H9 (cell line): ENCODE data around the gene NPAT. TPM values are rescaled to one million over a fixed set of nuclear protein-coding genes. Genes with fewer than 3 reads are reported as not detected.
A peak's percentile ranks its signal among the peaks of the same experiment; 100 is the strongest.

ENCODE experiments used
- DNase-seq: peaks from one replicate; pipeline ENCODE4 v3.0.0-alpha.2; 2017
- H2AFZ ChIP-seq: one replicate; pipeline ENCODE4 v1.6.1; 2013; ENCODE audit warnings: mild to moderate bottlenecking, low read length, control low read depth, moderate library complexity
- H2AK5ac ChIP-seq: 2 replicates; pipeline ENCODE4 v1.6.1; 2013; ENCODE audit warnings: low read length, control low read depth, mixed read lengths; ENCODE audit not compliant: insufficient read length
- H2BK120ac ChIP-seq: one replicate; pipeline ENCODE4 v1.6.1; 2013; ENCODE audit warnings: low read depth, mild to moderate bottlenecking, low read length, control low read depth, inconsistent platforms; ENCODE audit not compliant: poor library complexity, severe bottlenecking
- H2BK12ac ChIP-seq: 2 replicates; pipeline ENCODE4 v1.6.1; 2013; ENCODE audit warnings: low read length, control low read depth, mixed read lengths, low read depth; ENCODE audit not compliant: insufficient read length
- H2BK15ac ChIP-seq: 2 replicates; pipeline ENCODE4 v1.6.1; 2013; ENCODE audit warnings: low read depth, low read length, control low read depth
- H2BK20ac ChIP-seq: one replicate; pipeline ENCODE4 v1.6.1; 2013; ENCODE audit warnings: low read depth, mild to moderate bottlenecking, low read length, control low read depth, inconsistent platforms; ENCODE audit not compliant: poor library complexity, severe bottlenecking
- H2BK5ac ChIP-seq: 2 replicates; pipeline ENCODE4 v1.6.1; 2013; ENCODE audit warnings: low read length, control low read depth, mixed read lengths; ENCODE audit not compliant: insufficient read length
- H3K14ac ChIP-seq: 2 replicates; pipeline ENCODE4 v1.6.1; 2013; ENCODE audit warnings: low read length, control low read depth; ENCODE audit not compliant: insufficient read depth
- H3K18ac ChIP-seq: 2 replicates; pipeline ENCODE4 v1.6.1; 2013; ENCODE audit warnings: low read depth, mild to moderate bottlenecking, mixed read lengths, low read length, control low read depth; ENCODE audit not compliant: insufficient read length
- H3K23ac ChIP-seq: 2 replicates; pipeline ENCODE4 v1.6.1; 2013; ENCODE audit warnings: low read length, control low read depth, mixed read lengths, low read depth; ENCODE audit not compliant: insufficient read length
- H3K23me2 ChIP-seq: 2 replicates; pipeline ENCODE4 v1.6.1; 2013; ENCODE audit warnings: low read depth, mild to moderate bottlenecking, mixed read lengths, low read length, control low read depth; ENCODE audit not compliant: insufficient read length, poor library complexity, severe bottlenecking
- H3K27ac ChIP-seq: 2 replicates; pipeline ENCODE4 v1.5.1; 2013; ENCODE audit warnings: low read length, control low read depth, mixed read lengths, low read depth; ENCODE audit not compliant: insufficient read length
- H3K27me3 ChIP-seq: 2 replicates; pipeline ENCODE4 v1.6.1; 2013; ENCODE audit warnings: low read length, control low read depth, inconsistent platforms; ENCODE audit not compliant: insufficient read depth
- H3K4ac ChIP-seq: 2 replicates; pipeline ENCODE4 v1.6.1; 2013; ENCODE audit warnings: low read depth, mild to moderate bottlenecking, control low read depth, inconsistent platforms, low read length, moderate library complexity
- H3K4me1 ChIP-seq: 2 replicates; pipeline ENCODE4 v1.6.1; 2013; ENCODE audit warnings: low read length, control low read depth, inconsistent platforms; ENCODE audit not compliant: insufficient read depth
- H3K4me2 ChIP-seq: 2 replicates; pipeline ENCODE4 v1.6.1; 2013; ENCODE audit warnings: low read length, control low read depth, mixed read lengths; ENCODE audit not compliant: insufficient read length, insufficient read depth
- H3K56ac ChIP-seq: 2 replicates; pipeline ENCODE4 v1.6.1; 2013; ENCODE audit warnings: low read depth, mild to moderate bottlenecking, mixed read lengths, low read length, control low read depth; ENCODE audit not compliant: insufficient read length
- H3K79me1 ChIP-seq: 2 replicates; pipeline ENCODE4 v1.6.1; 2013; ENCODE audit warnings: low read depth, mild to moderate bottlenecking, moderate library complexity, low read length, control low read depth, inconsistent platforms; ENCODE audit not compliant: insufficient read depth, poor library complexity, severe bottlenecking
- H3K79me2 ChIP-seq: 2 replicates; pipeline ENCODE4 v1.6.1; 2013; ENCODE audit warnings: low read length, control low read depth, inconsistent platforms; ENCODE audit not compliant: insufficient read depth
- H3K9ac ChIP-seq: 2 replicates; pipeline ENCODE4 v1.6.1; 2013; ENCODE audit warnings: low read length, control low read depth, mixed read lengths; ENCODE audit not compliant: insufficient read length; ENCODE audit errors: extremely low read depth
- H3K9me3 ChIP-seq: one replicate; pipeline ENCODE4 v1.6.1; 2013; ENCODE audit warnings: low read depth, low read length, inconsistent platforms; ENCODE audit not compliant: control insufficient read depth
- H3T11ph ChIP-seq: one replicate; pipeline ENCODE4 v1.6.1; 2013; ENCODE audit warnings: mild to moderate bottlenecking, low read length, control low read depth, inconsistent platforms
- H4K20me1 ChIP-seq: one replicate; pipeline ENCODE4 v1.6.1; 2013; ENCODE audit not compliant: control insufficient read depth, insufficient read length, insufficient read depth
- H4K5ac ChIP-seq: 2 replicates; pipeline ENCODE4 v1.6.1; 2013; ENCODE audit warnings: low read depth, mild to moderate bottlenecking, mixed read lengths, low read length, control low read depth; ENCODE audit not compliant: insufficient read length
- H4K8ac ChIP-seq: replicated peaks from 2 replicates; pipeline ENCODE4 v1.6.1; 2013; ENCODE audit warnings: low read length, control low read depth, mixed read lengths, low read depth; ENCODE audit not compliant: insufficient read length
- H4K91ac ChIP-seq: 2 replicates; pipeline ENCODE4 v1.6.1; 2013; ENCODE audit warnings: low read depth, mild to moderate bottlenecking, moderate library complexity, mixed read lengths, low read length, control low read depth; ENCODE audit not compliant: insufficient read length
- H3K27ac Mint-ChIP-seq, 3 experiments: 2 replicates in 2 of 3; 3 replicates in 1 of 3; pipeline ENCODE4 v1.8.0; 2020 to 2021; ENCODE audit warnings: mixed read lengths in 3 of 3, mild to moderate bottlenecking in 1 of 3, moderate library complexity in 1 of 3
- H3K27me3 Mint-ChIP-seq: 2 replicates; pipeline ENCODE4 v1.8.0; 2021; ENCODE audit warnings: low read depth, mild to moderate bottlenecking, moderate library complexity, mixed read lengths
- H3K36me3 Mint-ChIP-seq, 3 experiments: 2 replicates in 2 of 3; 3 replicates in 1 of 3; pipeline ENCODE4 v1.8.0; 2020 to 2021; ENCODE audit warnings: low read depth in 3 of 3, mixed read lengths in 3 of 3; ENCODE audit not compliant: insufficient read depth in 1 of 3
- H3K4me1 Mint-ChIP-seq, 2 experiments: 2 replicates each; pipeline ENCODE4 v1.8.0; 2020; ENCODE audit warnings: mixed read lengths in 2 of 2
- H3K4me3 Mint-ChIP-seq, 2 experiments: 2 replicates in 1 of 2; 3 replicates in 1 of 2; pipeline ENCODE4 v1.8.0; 2020 to 2021; ENCODE audit warnings: mild to moderate bottlenecking in 2 of 2, mixed read lengths in 2 of 2, moderate library complexity in 1 of 2
- H3K9me3 Mint-ChIP-seq, 2 experiments: 2 replicates in 1 of 2; 3 replicates in 1 of 2; pipeline ENCODE4 v1.8.0; 2020; ENCODE audit warnings: mild to moderate bottlenecking in 2 of 2, mixed read lengths in 2 of 2, moderate library complexity in 1 of 2
- WGBS: extraction: QIAGEN DNeasy Blood & Tissue Kit; methylation state at CpG from one replicate; pipeline ENCODE4 v1.1.7; 2013; ENCODE audit warnings: missing lambda C conversion rate, low lambda C conversion rate, mixed read lengths; ENCODE audit not compliant: insufficient read length; ENCODE audit errors: extremely low coverage; 5-methylcytosine and 5-hydroxymethylcytosine counted together
- total RNA-seq: library from RNA; stranded (reverse); gene quantifications from 2 replicates; pipeline ENCODE4 v1.2.1, GENCODE V29; 2021
- TF ChIP-seq, protein P1 (sequence below): fragments of 200-600 bp; sonication (generic); conservative IDR thresholded peaks from 3 replicates; pipeline ENCODE4 v1.8.0; 2021; ENCODE audit warnings: antibody characterized with exemption, mild to moderate bottlenecking

NPAT gene
- total RNA-seq, 1 experiment from 2014 or later, result 22.9 TPM

GRCh38 chr11:108144615-108145014 is 77.8 kb downstream of the NPAT start:
- Histone ChIP-seq H3K4ac (no peak overlapping the region), H2BK20ac (no peak overlapping the region), H3K27ac (no peak overlapping the region), H4K20me1 (no peaks in the 10 kb centered on the region), H2BK120ac (no peak overlapping the region), H2BK12ac (no peak overlapping the region), H3K9ac (no peak overlapping the region), H2BK15ac (no peak overlapping the region), H3K79me2 (no peaks in the 10 kb centered on the region), H4K8ac (no peak overlapping the region), H2BK5ac (no peak overlapping the region), H3T11ph (no peak overlapping the region), H4K5ac (no peak overlapping the region), H3K9me3 (no peaks in the 10 kb centered on the region), H3K56ac (no peak overlapping the region), H3K79me1 (no peaks in the 10 kb centered on the region), H3K14ac (no peak overlapping the region), H3K27me3 (no peaks in the 10 kb centered on the region), H2AFZ (no peak overlapping the region), H3K18ac (no peak overlapping the region), H2AK5ac (no peak overlapping the region), H3K4me2 (no peak overlapping the region), H3K23ac (no peak overlapping the region), H4K91ac (no peak overlapping the region), H3K23me2 (no peaks in the 10 kb centered on the region), H3K4me1 (no peaks in the 10 kb centered on the region)
- H3K27ac Mint-ChIP-seq, result peak overlapping the region in 1 of 3 experiments; percentile 71; a peak in 1 of 7 replicates
- TF ChIP-seq, protein P1, sequence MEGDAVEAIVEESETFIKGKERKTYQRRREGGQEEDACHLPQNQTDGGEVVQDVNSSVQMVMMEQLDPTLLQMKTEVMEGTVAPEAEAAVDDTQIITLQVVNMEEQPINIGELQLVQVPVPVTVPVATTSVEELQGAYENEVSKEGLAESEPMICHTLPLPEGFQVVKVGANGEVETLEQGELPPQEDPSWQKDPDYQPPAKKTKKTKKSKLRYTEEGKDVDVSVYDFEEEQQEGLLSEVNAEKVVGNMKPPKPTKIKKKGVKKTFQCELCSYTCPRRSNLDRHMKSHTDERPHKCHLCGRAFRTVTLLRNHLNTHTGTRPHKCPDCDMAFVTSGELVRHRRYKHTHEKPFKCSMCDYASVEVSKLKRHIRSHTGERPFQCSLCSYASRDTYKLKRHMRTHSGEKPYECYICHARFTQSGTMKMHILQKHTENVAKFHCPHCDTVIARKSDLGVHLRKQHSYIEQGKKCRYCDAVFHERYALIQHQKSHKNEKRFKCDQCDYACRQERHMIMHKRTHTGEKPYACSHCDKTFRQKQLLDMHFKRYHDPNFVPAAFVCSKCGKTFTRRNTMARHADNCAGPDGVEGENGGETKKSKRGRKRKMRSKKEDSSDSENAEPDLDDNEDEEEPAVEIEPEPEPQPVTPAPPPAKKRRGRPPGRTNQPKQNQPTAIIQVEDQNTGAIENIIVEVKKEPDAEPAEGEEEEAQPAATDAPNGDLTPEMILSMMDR, result no peak
- no peak for DNase-seq
- H3K4me1 Mint-ChIP-seq, result no peaks in the 10 kb centered on the region
- peaks cover 21 to 74% (median 61%) of the 10 kb centered on the region in 3 experiments; a peak in 6 of 7 replicates for H3K36me3 Mint-ChIP-seq
- no peaks in the 10 kb centered on the region for H3K9me3 Mint-ChIP-seq
- WGBS, result no CpG with 5 or more reads among the region's 3 CpGs
- no peaks in the 10 kb centered on the region for H3K27me3 Mint-ChIP-seq
- no peak overlapping the region for H3K4me3 Mint-ChIP-seq
